Body of pancreas (tissue), 4 donors: ENCODE measurements around the gene NEK7.

ENCODE experiments used
- POLR2A ChIP-seq, 3 donors: fragments of 450-650 bp; IDR thresholded peaks; one replicate each; pipeline ENCODE4 v1.6.1; 2016; ENCODE audit warnings: antibody characterized with exemption in 3 of 3, mild to moderate bottlenecking in 2 of 3
- TF ChIP-seq, protein P1 (sequence below), 7 experiments: fragments of 450-650 bp in 4 of 7; fragments of 200-600 bp in 3 of 7; sonication (generic) in 3 of 7; IDR thresholded peaks; one replicate each; pipeline ENCODE4 v1.5.1; 2016 to 2019; ENCODE audit warnings: antibody characterized with exemption in 7 of 7

DNA sequence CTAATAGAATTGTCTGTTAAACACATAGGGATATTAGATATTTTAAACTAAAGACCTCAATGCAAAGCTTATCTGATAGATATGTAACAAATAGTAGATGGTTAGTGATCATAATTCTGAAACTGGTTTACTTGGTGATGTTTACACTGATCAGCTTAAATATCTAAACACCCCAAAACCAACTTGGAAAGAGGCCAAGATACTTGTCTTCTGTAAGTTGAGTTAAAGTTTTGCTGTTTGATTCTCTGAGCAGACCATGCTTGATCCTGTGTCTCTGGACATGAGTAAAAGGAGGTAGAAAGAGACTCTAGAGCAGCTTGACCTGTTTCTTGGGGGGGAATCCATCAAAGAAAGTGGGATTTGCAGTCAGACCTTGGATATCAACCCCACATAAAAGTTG, 107.5 kb downstream of the NEK7 start:
- TF ChIP-seq, protein P1, sequence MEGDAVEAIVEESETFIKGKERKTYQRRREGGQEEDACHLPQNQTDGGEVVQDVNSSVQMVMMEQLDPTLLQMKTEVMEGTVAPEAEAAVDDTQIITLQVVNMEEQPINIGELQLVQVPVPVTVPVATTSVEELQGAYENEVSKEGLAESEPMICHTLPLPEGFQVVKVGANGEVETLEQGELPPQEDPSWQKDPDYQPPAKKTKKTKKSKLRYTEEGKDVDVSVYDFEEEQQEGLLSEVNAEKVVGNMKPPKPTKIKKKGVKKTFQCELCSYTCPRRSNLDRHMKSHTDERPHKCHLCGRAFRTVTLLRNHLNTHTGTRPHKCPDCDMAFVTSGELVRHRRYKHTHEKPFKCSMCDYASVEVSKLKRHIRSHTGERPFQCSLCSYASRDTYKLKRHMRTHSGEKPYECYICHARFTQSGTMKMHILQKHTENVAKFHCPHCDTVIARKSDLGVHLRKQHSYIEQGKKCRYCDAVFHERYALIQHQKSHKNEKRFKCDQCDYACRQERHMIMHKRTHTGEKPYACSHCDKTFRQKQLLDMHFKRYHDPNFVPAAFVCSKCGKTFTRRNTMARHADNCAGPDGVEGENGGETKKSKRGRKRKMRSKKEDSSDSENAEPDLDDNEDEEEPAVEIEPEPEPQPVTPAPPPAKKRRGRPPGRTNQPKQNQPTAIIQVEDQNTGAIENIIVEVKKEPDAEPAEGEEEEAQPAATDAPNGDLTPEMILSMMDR (IDR thresholded peaks at IDR 0.05), result no peak
- no peak for TF ChIP-seq POLR2A (IDR thresholded peaks at IDR 0.05)
